ENCODE results near the gene RLN3.

The RLN3 gene

DNA sequence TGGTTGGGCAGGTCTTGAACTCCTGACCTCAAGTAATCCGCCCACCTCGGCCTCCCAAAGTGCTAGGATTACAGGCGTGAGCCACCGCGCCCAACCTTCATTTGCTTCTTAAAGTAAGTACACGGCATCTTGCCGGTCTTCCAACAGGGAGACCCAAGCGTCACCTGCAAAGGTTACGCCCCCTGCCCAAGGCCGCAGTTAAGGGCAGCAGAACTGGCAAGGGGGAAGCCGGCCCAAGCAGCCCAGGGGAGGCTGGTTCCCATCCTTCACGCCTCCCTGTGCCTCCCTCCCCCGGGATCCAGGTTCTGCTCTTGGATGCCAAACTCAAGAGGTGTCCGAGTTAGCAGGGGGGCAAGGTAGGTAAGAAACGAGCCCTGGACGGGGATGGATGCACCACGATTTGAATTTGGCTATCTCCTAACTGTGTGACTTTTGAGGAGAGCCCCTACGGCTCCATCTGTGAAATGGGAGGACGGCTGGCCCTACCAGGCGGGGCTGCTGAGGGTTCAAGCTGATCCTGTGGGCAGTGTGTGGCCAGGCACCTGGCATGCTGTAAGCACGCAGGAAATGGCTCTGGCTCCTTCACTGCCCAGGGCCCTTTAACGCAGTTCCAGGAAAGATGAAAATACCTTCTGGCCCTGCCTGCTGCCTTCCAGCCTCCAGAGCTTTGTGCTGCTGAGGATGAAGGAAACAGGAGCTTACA is 30.9 kb upstream of the RLN3 start:
- Histone ChIP-seq H3K27me3 (ENCODE audit: insufficient read depth, poor library complexity, severe bottlenecking) (no peaks in the 10 kb centered on the region), H3K27ac (replicated peaks) (no peak overlapping the region), H3K4me3 (replicated peaks; ENCODE audit: insufficient read depth, low read length) (no peak overlapping the region)
- no peak for DNase-seq (ENCODE audit: low read depth in 1 of 2, low spot score in 1 of 2)
- TF ChIP-seq GABPA (IDR thresholded peaks at IDR 0.05; ENCODE audit: low read depth), result no peak
- no peak for TF ChIP-seq SPI1 (IDR thresholded peaks at IDR 0.05; ENCODE audit: borderline replicate concordance, low read depth)
- no peak for TF ChIP-seq POLR2AphosphoS5 (IDR thresholded peaks at IDR 0.05; ENCODE audit: low read depth)
- TF ChIP-seq, protein P1, sequence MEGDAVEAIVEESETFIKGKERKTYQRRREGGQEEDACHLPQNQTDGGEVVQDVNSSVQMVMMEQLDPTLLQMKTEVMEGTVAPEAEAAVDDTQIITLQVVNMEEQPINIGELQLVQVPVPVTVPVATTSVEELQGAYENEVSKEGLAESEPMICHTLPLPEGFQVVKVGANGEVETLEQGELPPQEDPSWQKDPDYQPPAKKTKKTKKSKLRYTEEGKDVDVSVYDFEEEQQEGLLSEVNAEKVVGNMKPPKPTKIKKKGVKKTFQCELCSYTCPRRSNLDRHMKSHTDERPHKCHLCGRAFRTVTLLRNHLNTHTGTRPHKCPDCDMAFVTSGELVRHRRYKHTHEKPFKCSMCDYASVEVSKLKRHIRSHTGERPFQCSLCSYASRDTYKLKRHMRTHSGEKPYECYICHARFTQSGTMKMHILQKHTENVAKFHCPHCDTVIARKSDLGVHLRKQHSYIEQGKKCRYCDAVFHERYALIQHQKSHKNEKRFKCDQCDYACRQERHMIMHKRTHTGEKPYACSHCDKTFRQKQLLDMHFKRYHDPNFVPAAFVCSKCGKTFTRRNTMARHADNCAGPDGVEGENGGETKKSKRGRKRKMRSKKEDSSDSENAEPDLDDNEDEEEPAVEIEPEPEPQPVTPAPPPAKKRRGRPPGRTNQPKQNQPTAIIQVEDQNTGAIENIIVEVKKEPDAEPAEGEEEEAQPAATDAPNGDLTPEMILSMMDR (IDR thresholded peaks at IDR 0.05; ENCODE audit: insufficient read depth, low read length), result no peak
- TF ChIP-seq, protein P2, sequence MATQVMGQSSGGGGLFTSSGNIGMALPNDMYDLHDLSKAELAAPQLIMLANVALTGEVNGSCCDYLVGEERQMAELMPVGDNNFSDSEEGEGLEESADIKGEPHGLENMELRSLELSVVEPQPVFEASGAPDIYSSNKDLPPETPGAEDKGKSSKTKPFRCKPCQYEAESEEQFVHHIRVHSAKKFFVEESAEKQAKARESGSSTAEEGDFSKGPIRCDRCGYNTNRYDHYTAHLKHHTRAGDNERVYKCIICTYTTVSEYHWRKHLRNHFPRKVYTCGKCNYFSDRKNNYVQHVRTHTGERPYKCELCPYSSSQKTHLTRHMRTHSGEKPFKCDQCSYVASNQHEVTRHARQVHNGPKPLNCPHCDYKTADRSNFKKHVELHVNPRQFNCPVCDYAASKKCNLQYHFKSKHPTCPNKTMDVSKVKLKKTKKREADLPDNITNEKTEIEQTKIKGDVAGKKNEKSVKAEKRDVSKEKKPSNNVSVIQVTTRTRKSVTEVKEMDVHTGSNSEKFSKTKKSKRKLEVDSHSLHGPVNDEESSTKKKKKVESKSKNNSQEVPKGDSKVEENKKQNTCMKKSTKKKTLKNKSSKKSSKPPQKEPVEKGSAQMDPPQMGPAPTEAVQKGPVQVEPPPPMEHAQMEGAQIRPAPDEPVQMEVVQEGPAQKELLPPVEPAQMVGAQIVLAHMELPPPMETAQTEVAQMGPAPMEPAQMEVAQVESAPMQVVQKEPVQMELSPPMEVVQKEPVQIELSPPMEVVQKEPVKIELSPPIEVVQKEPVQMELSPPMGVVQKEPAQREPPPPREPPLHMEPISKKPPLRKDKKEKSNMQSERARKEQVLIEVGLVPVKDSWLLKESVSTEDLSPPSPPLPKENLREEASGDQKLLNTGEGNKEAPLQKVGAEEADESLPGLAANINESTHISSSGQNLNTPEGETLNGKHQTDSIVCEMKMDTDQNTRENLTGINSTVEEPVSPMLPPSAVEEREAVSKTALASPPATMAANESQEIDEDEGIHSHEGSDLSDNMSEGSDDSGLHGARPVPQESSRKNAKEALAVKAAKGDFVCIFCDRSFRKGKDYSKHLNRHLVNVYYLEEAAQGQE (IDR thresholded peaks at IDR 0.05; ENCODE audit: insufficient replicate concordance, low read depth), result no peak

DNA sequence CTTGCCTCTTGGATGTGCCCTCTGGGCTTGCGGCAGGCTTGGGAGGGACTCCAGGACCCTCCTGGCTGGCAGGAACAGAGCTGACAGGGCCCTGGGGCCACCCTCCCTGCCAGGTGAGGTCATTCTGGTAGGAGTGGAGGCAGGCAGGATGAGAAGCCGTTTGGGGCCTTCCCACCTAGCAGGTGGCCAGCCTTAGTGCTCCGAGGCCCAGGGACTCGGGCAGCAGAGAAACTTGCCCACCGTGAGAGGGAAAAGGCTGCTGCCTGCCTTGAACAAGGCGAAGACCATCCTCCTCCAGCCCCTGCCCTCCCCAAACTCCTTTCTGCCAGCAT is 30.4 kb upstream of the RLN3 start:
- no peak for DNase-seq (ENCODE audit: low read depth in 1 of 2, low spot score in 1 of 2)
- no peak overlapping the region for H3K27ac ChIP-seq (replicated peaks)
- no peaks in the 10 kb centered on the region for H3K27me3 ChIP-seq (ENCODE audit: insufficient read depth, poor library complexity, severe bottlenecking)
- no peak overlapping the region for H3K4me3 ChIP-seq (replicated peaks; ENCODE audit: insufficient read depth, low read length)
- no peak for TF ChIP-seq GABPA (IDR thresholded peaks at IDR 0.05; ENCODE audit: low read depth)
- TF ChIP-seq POLR2AphosphoS5 (IDR thresholded peaks at IDR 0.05; ENCODE audit: low read depth), result no peak
- TF ChIP-seq, protein P2 (IDR thresholded peaks at IDR 0.05; ENCODE audit: insufficient replicate concordance, low read depth), result no peak
- TF ChIP-seq, protein P1 (IDR thresholded peaks at IDR 0.05; ENCODE audit: insufficient read depth, low read length), result no peak
- TF ChIP-seq SPI1 (IDR thresholded peaks at IDR 0.05; ENCODE audit: borderline replicate concordance, low read depth), result no peak

DNA sequence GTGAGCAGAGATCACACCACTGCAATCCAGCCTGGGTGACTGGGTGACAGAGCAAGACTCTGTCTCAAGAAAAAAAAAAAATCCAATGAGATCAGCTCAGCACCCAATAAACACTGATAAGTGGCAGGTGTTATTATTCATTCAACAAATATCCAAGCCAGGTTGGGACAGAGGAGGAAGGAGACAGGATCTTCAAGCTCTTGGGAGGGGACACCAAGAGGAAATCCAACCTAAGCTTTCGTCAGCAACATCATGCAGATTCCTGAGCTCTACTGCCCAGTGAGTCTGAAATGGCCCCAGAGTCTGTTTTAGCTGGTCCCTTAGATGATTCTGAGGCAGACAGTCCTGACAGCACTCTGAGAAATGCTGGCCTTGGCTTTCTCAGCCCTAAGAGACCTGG is 29.5 kb upstream of the RLN3 start:
- TF ChIP-seq POLR2AphosphoS5 (IDR thresholded peaks at IDR 0.05; ENCODE audit: low read depth), result no peak
- no peak for TF ChIP-seq SPI1 (IDR thresholded peaks at IDR 0.05; ENCODE audit: borderline replicate concordance, low read depth)
- TF ChIP-seq, protein P2 (IDR thresholded peaks at IDR 0.05; ENCODE audit: insufficient replicate concordance, low read depth), result no peak
- no peak for TF ChIP-seq GABPA (IDR thresholded peaks at IDR 0.05; ENCODE audit: low read depth)
- TF ChIP-seq, protein P1 (IDR thresholded peaks at IDR 0.05; ENCODE audit: insufficient read depth, low read length), result no peak
- no peak for DNase-seq (ENCODE audit: low read depth in 1 of 2, low spot score in 1 of 2)
- H3K27me3 ChIP-seq (ENCODE audit: insufficient read depth, poor library complexity, severe bottlenecking), result no peaks in the 10 kb centered on the region

More for the DNA sequence above, 29.5 kb upstream of the RLN3 start:
- Histone ChIP-seq H3K27ac (replicated peaks) (no peak overlapping the region), H3K4me3 (replicated peaks; ENCODE audit: insufficient read depth, low read length) (no peak overlapping the region)
